PC-3 (cell line): ENCODE results near the gene EPB41L3. TPM values are rescaled to one million over a fixed set of nuclear protein-coding genes. Genes with fewer than 3 reads are reported as not detected.

ENCODE experiments used
- ATAC-seq: fragments of 200-7000 bp; cut with Tn5 transposase; 2 replicates; pipeline ENCODE4 v1.9.1; 2020; ENCODE audit warnings: mild to moderate bottlenecking, moderate library complexity
- BruUV-seq: library from RNA; stranded (reverse); fragments of 400-500 nt; replicated peaks from 2 replicates; lab custom pipeline; 2021; lab: Mats Ljungman, UMichigan
- CTCF ChIA-PET: fragments of 300-600 bp; sonication (Branson Sonifier 250); formaldehyde crosslinking; loops from one replicate; lab custom pipeline; 2022; ENCODE audit warnings: antibody characterized with exemption; lab: Charles Lee
- POLR2A ChIA-PET: fragments of 300-600 bp; sonication (Branson Sonifier 250); formaldehyde crosslinking; loops from one replicate; lab custom pipeline; 2022; ENCODE audit warnings: antibody characterized with exemption; ENCODE audit not compliant: unreplicated experiment; lab: Charles Lee
- DNase-seq: peaks from one replicate; pipeline ENCODE4 v3.0.0-alpha.2; 2015
- H2AFZ ChIP-seq: fragments of 300-600 bp; sonication (generic); 2 replicates; pipeline ENCODE4 v1.6.0; 2016; ENCODE audit warnings: antibody characterized with exemption, low read length
- H3F3A ChIP-seq: fragments of 300-600 bp; sonication (generic); one replicate; pipeline ENCODE4 v1.6.0; 2017; ENCODE audit warnings: antibody characterized with exemption, low read length, control low read depth, mild to moderate bottlenecking; ENCODE audit not compliant: unreplicated experiment
- H3K27ac ChIP-seq: fragments of 300-600 bp; sonication (generic); 2 replicates; pipeline ENCODE4 v1.5.1; 2016; ENCODE audit warnings: mild to moderate bottlenecking, low read length
- H3K27me3 ChIP-seq: fragments of 300-600 bp; sonication (generic); 2 replicates; pipeline ENCODE4 v1.6.1; 2016; ENCODE audit warnings: low read length, mixed read lengths
- H3K36me3 ChIP-seq: fragments of 300-600 bp; sonication (generic); 2 replicates; pipeline ENCODE4 v1.6.1; 2016; ENCODE audit warnings: low read depth, mixed run types, low read length, mixed read lengths
- H3K4me1 ChIP-seq: fragments of 300-600 bp; sonication (generic); 2 replicates; pipeline ENCODE4 v1.5.1; 2016; ENCODE audit warnings: low read length; ENCODE audit not compliant: insufficient read depth
- H3K4me2 ChIP-seq: fragments of 300-600 bp; sonication (generic); 2 replicates; pipeline ENCODE4 v1.6.0; 2016; ENCODE audit warnings: low read length
- H3K4me3 ChIP-seq: fragments of 300-600 bp; sonication (generic); 2 replicates; pipeline ENCODE4 v1.5.1; 2016; ENCODE audit warnings: mild to moderate bottlenecking, low read length, mixed read lengths
- H3K79me2 ChIP-seq: fragments of 300-600 bp; sonication (generic); 2 replicates; pipeline ENCODE4 v1.6.1; 2017; ENCODE audit warnings: low read length, mixed read lengths
- H3K9ac ChIP-seq: fragments of 300-600 bp; sonication (generic); 2 replicates; pipeline ENCODE4 v1.6.0; 2016; ENCODE audit warnings: mild to moderate bottlenecking, low read length
- H3K9me2 ChIP-seq: fragments of 300-600 bp; sonication (generic); replicated peaks from 2 replicates; pipeline ENCODE4 v1.6.1; 2016; ENCODE audit warnings: mixed run types, low read length, mixed read lengths
- H3K9me3 ChIP-seq: fragments of 300-600 bp; sonication (generic); 2 replicates; pipeline ENCODE4 v1.6.1; 2016; ENCODE audit warnings: low read length, mixed read lengths
- H4K20me1 ChIP-seq: fragments of 300-600 bp; sonication (generic); 2 replicates; pipeline ENCODE4 v1.6.1; 2016; ENCODE audit warnings: low read length, mixed read lengths
- EZH2 ChIP-seq: fragments of 300-600 bp; sonication (generic); IDR thresholded peaks from one replicate; pipeline ENCODE4 v1.6.1; 2017; ENCODE audit warnings: antibody characterized with exemption, mild to moderate bottlenecking, low read length; ENCODE audit not compliant: unreplicated experiment
- EZH2phosphoT487 ChIP-seq: fragments of 300-600 bp; sonication (generic); IDR thresholded peaks from 2 replicates; pipeline ENCODE4 v1.6.1; 2018; ENCODE audit warnings: mild to moderate bottlenecking, antibody characterized with exemption, low read length, borderline replicate concordance
- intact Hi-C: fragments of 100-400 bp; cut with micrococcal nuclease; formaldehyde crosslinking; loops from 2 replicates; pipeline ENCODE4 v1.9.0; 2023
- total RNA-seq: library from RNA; depleted of rRNA; stranded (reverse); fragments of >200 nt; gene quantifications from 2 replicates; pipeline ENCODE4 v1.2.3, GENCODE V29; 2014; rRNA removed
- TF ChIP-seq, protein P1 (sequence below): fragments of 300-600 bp; sonication (generic); conservative IDR thresholded peaks from 2 replicates; pipeline ENCODE4 v1.5.1; 2017; ENCODE audit warnings: antibody characterized with exemption, low read depth, mild to moderate bottlenecking, low read length

Gene EPB41L3
- total RNA-seq, 1 experiment from 2014 or later: 39.5 TPM

DNA sequence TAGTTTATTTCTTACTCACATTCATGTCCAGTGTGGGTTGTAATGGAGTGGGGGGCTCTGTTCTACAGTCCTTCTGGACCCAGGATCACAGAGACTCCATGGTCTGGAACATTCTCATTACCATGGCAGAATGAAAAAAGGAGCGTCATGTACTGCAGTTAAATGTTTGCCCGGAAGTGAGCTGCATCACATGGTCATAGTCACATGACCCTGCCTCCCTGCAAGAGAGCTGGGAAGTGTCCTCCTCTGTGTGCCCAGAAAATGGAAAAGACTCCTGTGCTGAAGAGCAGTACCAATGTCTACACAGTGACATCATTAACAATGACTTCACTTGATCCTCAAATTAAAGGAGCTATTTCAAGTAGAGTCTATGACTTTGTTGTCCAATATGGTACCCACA lies 174.3 kb downstream of the EPB41L3 start:
- no peaks in the 10 kb centered on the region for H3K9me3 ChIP-seq
- H3K4me1 ChIP-seq: no peaks in the 10 kb centered on the region
- no peak for ATAC-seq
- peaks cover 10% of the 10 kb centered on the region for H3K27me3 ChIP-seq
- BruUV-seq: no TSS peak
- H3K9ac ChIP-seq: no peak overlapping the region
- ChIA-PET POLR2A (no interaction called here), CTCF (no interaction called here)
- intact Hi-C loops: no loop called here
- H3K4me3 ChIP-seq: no peak overlapping the region
- H4K20me1 ChIP-seq: no peaks in the 10 kb centered on the region
- H3K79me2 ChIP-seq: no peaks in the 10 kb centered on the region
- H3K4me2 ChIP-seq: no peak overlapping the region
- no peak overlapping the region for H3K27ac ChIP-seq
- no peaks in the 10 kb centered on the region for H3F3A ChIP-seq
- H3K9me2 ChIP-seq: no peaks in the 10 kb centered on the region
- no peak overlapping the region for H2AFZ ChIP-seq
- DNase-seq: no peak
- H3K36me3 ChIP-seq: no peaks in the 10 kb centered on the region
- TF ChIP-seq EZH2phosphoT487: no peak
- TF ChIP-seq EZH2: no peak
- TF ChIP-seq, protein P1, sequence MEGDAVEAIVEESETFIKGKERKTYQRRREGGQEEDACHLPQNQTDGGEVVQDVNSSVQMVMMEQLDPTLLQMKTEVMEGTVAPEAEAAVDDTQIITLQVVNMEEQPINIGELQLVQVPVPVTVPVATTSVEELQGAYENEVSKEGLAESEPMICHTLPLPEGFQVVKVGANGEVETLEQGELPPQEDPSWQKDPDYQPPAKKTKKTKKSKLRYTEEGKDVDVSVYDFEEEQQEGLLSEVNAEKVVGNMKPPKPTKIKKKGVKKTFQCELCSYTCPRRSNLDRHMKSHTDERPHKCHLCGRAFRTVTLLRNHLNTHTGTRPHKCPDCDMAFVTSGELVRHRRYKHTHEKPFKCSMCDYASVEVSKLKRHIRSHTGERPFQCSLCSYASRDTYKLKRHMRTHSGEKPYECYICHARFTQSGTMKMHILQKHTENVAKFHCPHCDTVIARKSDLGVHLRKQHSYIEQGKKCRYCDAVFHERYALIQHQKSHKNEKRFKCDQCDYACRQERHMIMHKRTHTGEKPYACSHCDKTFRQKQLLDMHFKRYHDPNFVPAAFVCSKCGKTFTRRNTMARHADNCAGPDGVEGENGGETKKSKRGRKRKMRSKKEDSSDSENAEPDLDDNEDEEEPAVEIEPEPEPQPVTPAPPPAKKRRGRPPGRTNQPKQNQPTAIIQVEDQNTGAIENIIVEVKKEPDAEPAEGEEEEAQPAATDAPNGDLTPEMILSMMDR: no peak

DNA sequence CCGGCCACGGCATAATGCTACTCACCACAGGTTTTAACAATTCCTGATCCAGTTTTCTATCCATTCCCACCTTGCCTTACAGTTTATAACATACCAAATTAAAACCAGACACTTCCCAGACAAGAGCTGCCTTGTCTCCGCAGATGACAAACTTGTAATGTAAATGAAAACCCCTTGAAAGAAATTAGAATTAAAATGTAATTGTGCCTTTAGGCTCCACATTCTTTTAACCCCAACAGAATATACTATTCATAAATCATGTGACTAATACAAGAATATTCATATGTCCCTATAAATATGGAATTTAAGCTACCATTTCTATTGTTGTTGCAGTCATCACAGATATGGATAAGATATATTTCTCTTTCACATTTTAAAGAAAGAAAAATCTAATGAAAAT lies 178.4 kb downstream of the EPB41L3 start:
- TF ChIP-seq EZH2phosphoT487 (no peak), EZH2 (no peak)
- TF ChIP-seq, protein P1: no peak
- Histone ChIP-seq H3F3A (no peaks in the 10 kb centered on the region), H2AFZ (no peak overlapping the region), H4K20me1 (no peaks in the 10 kb centered on the region), H3K36me3 (no peaks in the 10 kb centered on the region), H3K4me3 (no peak overlapping the region), H3K9me3 (no peaks in the 10 kb centered on the region), H3K27me3 (peaks cover 14% of the 10 kb centered on the region), H3K79me2 (no peaks in the 10 kb centered on the region), H3K27ac (no peak overlapping the region), H3K4me1 (no peaks in the 10 kb centered on the region), H3K9me2 (no peaks in the 10 kb centered on the region), H3K9ac (no peak overlapping the region), H3K4me2 (no peak overlapping the region)
- intact Hi-C loops: no loop called here
- no TSS peak for BruUV-seq
- POLR2A ChIA-PET: no interaction called here
- no peak for DNase-seq
- ATAC-seq: no peak
- CTCF ChIA-PET: no interaction called here

DNA sequence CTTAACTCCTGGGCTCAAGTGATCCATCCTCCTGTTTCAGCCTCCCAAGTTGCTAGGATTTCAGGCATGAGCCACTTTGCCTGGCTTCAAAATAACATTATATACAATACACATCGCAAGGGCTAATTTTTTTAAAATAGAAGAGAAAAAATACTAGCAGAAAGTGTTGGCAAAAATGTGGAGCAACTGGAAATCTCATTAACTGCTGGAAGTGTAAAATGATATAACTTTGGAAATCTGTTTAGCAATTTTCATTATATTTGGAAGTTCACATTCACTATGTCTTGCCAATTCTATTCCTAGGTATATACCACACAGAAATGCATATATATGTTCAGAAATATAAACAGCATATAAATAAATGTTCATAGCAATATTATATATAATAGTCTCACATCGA lies 193.2 kb downstream of the EPB41L3 start:
- ATAC-seq (no peak), DNase-seq (no peak)
- POLR2A ChIA-PET: no interaction called here
- BruUV-seq: no TSS peak
- H3K9me2 ChIP-seq: no peaks in the 10 kb centered on the region
- no peaks in the 10 kb centered on the region for H3K79me2 ChIP-seq
- H3K4me3 ChIP-seq: no peak overlapping the region
- H3K9me3 ChIP-seq: 0 out of 2 replicates have a peak, but pooled peaks cover 4% of the 10 kb centered on the region
- TF ChIP-seq EZH2 (no peak), EZH2phosphoT487 (no peak)
- TF ChIP-seq, protein P1: no peak
- H3K9ac ChIP-seq: no peak overlapping the region
- CTCF ChIA-PET: no interaction called here
- H4K20me1 ChIP-seq: no peaks in the 10 kb centered on the region
- intact Hi-C loops: no loop called here
- H3K4me2 ChIP-seq: no peak overlapping the region
- no peak overlapping the region for H2AFZ ChIP-seq
- H3F3A ChIP-seq: no peaks in the 10 kb centered on the region
- no peaks in the 10 kb centered on the region for H3K36me3 ChIP-seq
- H3K4me1 ChIP-seq: no peaks in the 10 kb centered on the region
- no peak overlapping the region for H3K27ac ChIP-seq
- H3K27me3 ChIP-seq: no peaks in the 10 kb centered on the region

Other genes starting within 250 kb of the EPB41L3 start
- gene ZBTB14, start 248.3 kb downstream of the EPB41L3 start, total RNA-seq: 5.4 and 6.8 TPM in 2 replicates